Dedifferentiated amniotic fluid mesenchymal stem cell (primary cell): ENCODE results near the gene PTPN1.
"Not testable (repeated sequence)": the region's sequence is repeated elsewhere in the genome, so short reads cannot be mapped to it uniquely, and the experiment has no call there.

Experiments used
- DNase-seq: peaks from one replicate; pipeline ENCODE4 v3.0.0-alpha.2; 2016; ENCODE audit errors: extremely low spot score

PTPN1 gene

GRCh38 chr20:50590348-50590664 is 80.1 kb downstream of the PTPN1 start:
- DNase-seq = no peak

- DNase-seq = no peak
Measured at GRCh38 chr20:50591233-50591852, 81.2 kb downstream of the PTPN1 start.

- no peak for DNase-seq
Measured at GRCh38 chr20:50592282-50593004, 82.3 kb downstream of the PTPN1 start.

GRCh38 chr20:50593005-50593335 is 82.8 kb downstream of the PTPN1 start:
- DNase-seq = no peak

- DNase-seq = no peak
Measured at GRCh38 chr20:50594231-50594590, 84.0 kb downstream of the PTPN1 start.

- no peak for DNase-seq
Measured at GRCh38 chr20:50594591-50595432, 84.6 kb downstream of the PTPN1 start.

GRCh38 chr20:50595433-50595895 is 85.3 kb downstream of the PTPN1 start:
- DNase-seq = no peak

GRCh38 chr20:50595988-50596693 is 86.0 kb downstream of the PTPN1 start:
- DNase-seq = no peak

- no peak for DNase-seq
Measured at GRCh38 chr20:50596694-50597021, 86.5 kb downstream of the PTPN1 start.

- no peak for DNase-seq
Measured at GRCh38 chr20:50597406-50597969, 87.3 kb downstream of the PTPN1 start.

GRCh38 chr20:50598074-50598473 is 87.9 kb downstream of the PTPN1 start:
- no peak for DNase-seq

- DNase-seq = not testable (repeated sequence)
Measured at GRCh38 chr20:50598768-50599167, 88.6 kb downstream of the PTPN1 start.

GRCh38 chr20:50600281-50600895 is 90.2 kb downstream of the PTPN1 start:
- DNase-seq = no peak

GRCh38 chr20:50601511-50602431 is 91.6 kb downstream of the PTPN1 start:
- DNase-seq = no peak

- DNase-seq = no peak
Measured at GRCh38 chr20:50602432-50603088, 92.4 kb downstream of the PTPN1 start.

GRCh38 chr20:50604451-50604850 is 94.3 kb downstream of the PTPN1 start:
- DNase-seq = no peak

GRCh38 chr20:50605136-50605535 is 95.0 kb downstream of the PTPN1 start:
- no peak for DNase-seq

GRCh38 chr20:50607436-50607835 is 97.3 kb downstream of the PTPN1 start:
- no peak for DNase-seq

- no peak for DNase-seq
Measured at GRCh38 chr20:50607850-50608749, 97.9 kb downstream of the PTPN1 start.
